ENCODE results near the gene RUNX3. TPM values are rescaled to one million over a fixed set of nuclear protein-coding genes. Genes with fewer than 3 reads are reported as not detected.
"Not testable (repeated sequence)": the region's sequence is repeated elsewhere in the genome, so short reads cannot be mapped to it uniquely, and the experiment has no call there.

RUNX3 gene
- polyA plus RNA-seq (ENCODE audit: insufficient read depth in 1 of 5, insufficient read length in 5 of 5, low replicate concordance in 1 of 5), result 1 to 10 TPM in 4 of 5 donors, under 1 TPM in 1; 0.83 to 1.9 (median 1.5) TPM
- long read RNA-seq, donor 1, partial matches to known transcripts, result 0 of 2 reads
- long read RNA-seq, donor 1, other reads (novel, unspliced or antisense), result 0 of 2 reads
- long read RNA-seq, donor 2, result 0 reads
- long read RNA-seq, donor 3, result 0 reads
- long read RNA-seq, donor 4, result 0 reads
- long read RNA-seq, donor 5, partial matches to known transcripts, result 0 of 1 reads
- long read RNA-seq, donor 5, other reads (novel, unspliced or antisense), result 0 of 1 reads
- long read RNA-seq, donor 6, result 0 reads
- long read RNA-seq, donor 7, result 0 reads
- long read RNA-seq, donor 8, result 0 reads

GRCh38 chr1:24930260-24931145 is at the start of gene RUNX3:
Gene RUNX3 (minus strand): TSS chr1:24930276. CDS start chr1:24929868, 408 bp downstream.
- no peak for DNase-seq

DNA sequence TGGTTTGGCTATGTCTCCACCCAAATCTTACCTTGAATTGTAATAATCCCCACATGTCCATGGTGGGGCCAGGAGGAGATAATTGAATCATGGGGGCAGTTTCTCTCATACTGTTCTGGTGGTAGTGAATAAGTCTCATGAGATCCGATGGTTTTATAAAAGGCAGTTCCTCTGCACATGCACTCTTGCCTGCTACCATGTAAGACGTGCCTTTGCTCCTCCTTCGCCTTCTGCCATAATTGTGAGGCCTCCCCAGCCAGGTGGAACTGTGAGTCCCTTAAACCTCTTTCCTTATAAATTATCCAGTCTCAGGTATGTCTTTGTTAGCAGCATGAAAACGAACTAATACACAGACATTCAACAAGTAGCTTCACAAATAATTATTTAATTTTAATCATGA is 49.2 kb upstream of the RUNX3 start:
- DNase-seq, result not testable (repeated sequence)

DNA sequence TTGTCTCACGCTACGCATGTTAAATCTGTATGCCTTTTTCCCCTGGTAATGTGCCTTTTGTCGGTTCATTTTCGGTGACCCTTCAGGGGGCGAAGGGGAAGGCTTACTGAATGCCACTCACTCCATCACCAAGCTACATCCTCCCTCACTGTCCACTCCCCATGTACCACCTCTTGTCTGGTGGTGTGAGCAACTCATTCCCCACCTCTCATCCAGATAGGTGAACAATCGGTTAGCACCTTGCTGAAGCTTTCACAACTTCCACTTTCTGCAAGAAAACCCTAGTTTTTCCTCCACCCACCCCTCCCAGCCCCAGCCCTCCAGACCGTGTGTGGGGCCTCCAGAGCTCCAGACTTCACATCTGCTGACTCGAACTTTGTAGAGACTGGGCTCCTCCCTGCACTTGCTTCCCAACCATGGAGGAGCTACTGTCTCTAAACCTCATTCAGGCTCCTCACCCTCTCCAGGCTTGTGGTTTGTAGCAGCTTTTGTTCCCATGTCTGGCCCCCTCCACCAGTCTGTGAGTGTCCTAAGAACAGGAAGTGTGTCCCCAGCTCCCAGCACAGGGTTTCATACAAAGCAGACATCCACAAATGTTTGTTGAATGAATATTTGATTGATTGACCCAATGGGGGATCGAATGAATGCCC is 48.4 kb upstream of the RUNX3 start:
- no peak for DNase-seq

DNA sequence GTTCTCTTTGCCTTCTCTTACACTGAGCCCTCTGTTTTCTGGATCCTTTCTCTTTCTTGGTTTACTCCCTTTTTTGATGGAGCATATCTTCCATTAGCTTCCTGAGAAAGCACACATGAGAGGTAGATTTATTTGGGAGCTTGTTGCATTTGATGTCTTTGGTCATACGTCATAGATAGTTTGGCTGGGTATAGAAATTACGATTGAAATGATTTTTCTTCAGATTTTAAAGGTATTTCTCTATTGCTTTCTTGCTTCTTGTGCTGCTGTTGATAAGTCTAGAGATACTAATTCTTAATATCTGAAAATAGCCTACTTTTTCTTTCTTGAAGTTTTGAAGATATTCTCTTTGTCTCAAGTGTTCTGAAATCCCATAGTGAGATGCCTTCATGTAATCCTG is 45.3 kb upstream of the RUNX3 start:
- no peak for DNase-seq

DNA sequence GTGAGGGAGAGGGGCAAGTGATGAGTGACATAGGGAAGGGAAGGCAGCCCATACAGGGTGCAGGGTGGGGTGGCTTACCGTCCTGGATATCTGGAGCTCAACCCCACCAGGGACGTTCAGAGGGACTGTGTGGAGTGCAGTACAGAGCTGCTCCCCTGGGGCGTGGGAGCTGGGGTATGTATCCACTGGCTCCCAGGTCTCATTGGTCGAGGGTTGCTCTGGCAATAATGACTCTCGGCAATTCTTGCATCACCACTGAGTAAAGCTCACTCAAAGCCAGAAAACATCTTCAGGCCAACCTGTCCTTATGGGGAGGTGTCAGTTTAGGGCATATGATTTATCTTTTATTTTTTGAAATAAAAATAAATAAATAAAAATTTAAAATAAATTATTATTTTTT is 43.2 kb upstream of the RUNX3 start:
- no peak for DNase-seq

DNA sequence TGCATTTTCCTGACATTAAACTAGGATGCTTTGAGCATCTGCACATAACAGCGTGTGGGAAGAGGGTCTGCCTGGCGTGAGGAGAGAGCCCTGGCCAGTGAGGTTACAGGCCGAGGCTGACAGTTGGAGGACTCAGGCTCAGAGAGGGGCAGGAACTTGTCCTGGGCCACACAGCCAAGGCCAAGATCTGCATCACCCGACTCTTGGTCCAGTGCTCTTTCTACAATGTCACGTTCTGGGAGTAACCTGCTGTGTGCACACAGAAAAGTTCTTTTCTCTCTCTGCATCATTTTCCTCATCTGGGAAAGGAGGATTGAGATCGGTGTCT is 42.8 kb upstream of the RUNX3 start:
- no peak for DNase-seq

DNA sequence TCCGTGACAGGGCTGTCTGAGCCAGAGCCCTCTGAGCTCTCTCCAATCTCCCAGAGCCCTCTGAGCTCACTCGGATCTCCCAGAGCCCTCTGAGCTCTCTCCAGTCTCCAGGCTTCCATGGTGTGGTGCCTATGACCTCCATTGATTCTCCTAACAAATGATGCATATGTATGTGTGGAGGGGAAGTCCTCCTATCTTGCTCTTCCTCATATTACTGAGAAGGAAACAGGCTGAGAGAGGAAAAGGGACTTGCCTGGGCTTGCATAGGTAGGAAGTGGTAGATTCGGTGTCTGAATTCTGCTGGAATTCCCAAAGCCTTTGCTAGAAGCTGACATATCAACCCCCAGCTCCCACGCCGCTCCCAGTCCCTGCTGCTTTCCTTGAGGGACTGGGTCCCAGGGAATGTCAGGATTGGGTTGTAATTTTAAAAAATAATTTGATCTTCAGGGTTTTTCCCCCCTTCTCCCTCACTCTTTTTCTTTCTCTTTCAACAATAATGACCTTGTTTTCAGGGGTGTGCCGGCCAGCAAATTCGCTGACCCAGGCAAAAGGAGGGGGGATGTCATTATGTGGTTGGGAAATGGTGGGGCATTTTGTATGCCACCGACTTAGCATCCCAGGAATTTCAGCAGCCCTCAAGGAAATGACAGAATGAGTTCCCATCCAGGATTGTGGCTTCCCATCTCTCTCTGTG is 42.3 kb upstream of the RUNX3 start:
- DNase-seq, result no peak

GRCh38 chr1:24970926-24971875 is 41.1 kb upstream of the RUNX3 start:
- no peak for DNase-seq

DNA sequence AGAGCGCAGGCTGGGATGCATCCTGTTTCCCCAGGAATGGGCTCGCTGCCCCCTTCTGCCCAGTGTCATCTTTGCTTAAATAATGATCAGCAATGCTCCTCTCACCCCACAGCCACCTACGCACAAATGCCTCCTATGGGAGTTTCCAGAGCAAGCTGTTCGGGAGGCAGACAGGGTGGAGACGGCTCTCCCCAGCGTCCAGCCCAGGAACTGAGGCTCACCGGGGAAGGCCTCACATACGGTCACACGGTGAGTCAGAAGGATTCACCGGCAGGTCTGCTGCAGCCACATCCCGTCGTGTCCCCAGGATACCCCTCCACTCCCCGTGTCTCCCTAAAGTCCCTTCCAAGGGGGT is 40.3 kb upstream of the RUNX3 start:
- DNase-seq, result no peak

- DNase-seq, result no peak
Measured at GRCh38 chr1:24969596-24970398, 39.7 kb upstream of the RUNX3 start.

- no peak for DNase-seq
Measured at GRCh38 chr1:24968941-24969585, 39.0 kb upstream of the RUNX3 start.

GRCh38 chr1:24967962-24968361 is 37.9 kb upstream of the RUNX3 start:
- DNase-seq, result no peak

DNA sequence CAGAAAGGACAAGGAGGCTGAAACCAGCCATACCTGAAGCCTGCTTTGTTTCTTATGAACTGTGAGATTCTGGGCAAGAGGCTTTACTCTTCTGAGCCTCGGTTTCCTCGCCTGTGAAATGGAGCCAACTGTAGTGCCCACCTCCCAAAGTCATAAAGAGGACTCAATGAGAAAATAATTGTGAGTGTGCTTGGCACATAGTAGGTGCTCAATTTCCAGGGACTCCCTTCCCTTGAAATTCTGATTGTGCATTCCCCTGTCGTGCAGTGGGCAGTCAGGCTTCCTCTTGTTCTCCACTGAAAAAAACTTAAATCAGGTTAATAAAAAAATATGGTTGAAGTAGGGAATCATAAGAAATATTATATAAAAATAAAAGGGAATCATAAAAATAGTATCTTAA is 37.5 kb upstream of the RUNX3 start:
- DNase-seq, result no peak

GRCh38 chr1:24966724-24967346 is 36.8 kb upstream of the RUNX3 start:
- no peak for DNase-seq

DNA sequence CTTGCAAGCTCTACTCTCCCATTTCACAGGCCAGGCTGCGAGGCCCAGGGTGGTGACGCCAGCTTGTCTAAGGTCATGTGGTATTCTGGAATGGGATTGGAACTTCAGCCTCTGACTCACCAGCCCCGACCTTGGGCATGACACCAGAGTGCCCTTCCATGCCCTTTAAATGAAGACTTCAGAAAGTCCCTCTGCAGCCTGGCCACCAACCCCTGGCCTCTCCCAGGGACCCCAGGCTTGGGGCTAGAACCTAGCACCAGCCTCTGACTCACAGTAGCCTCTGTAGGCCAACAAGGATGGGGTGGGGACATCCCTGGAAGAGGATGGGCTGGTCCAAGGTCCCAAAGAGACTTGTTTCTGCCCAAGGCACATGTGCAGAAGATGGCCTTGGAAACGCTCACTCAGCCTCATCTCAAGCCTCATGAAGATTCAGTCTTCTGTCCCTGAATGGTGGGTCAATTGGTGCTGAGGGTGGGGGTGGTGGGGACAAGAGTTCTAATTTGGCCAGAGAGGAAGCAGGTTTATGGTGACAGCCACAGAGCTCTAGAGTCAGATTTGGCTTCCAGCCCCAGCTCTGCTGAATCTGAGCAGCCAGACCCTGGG is 36.1 kb upstream of the RUNX3 start:
- DNase-seq, result no peak

GRCh38 chr1:24965571-24965930 is 35.5 kb upstream of the RUNX3 start:
- no peak for DNase-seq

GRCh38 chr1:24964811-24965570 is 34.9 kb upstream of the RUNX3 start:
- DNase-seq, result no peak

Measured in right lung (tissue), 10 donors.